Transverse colon (tissue), 4 donors: ENCODE results near the gene TAF5L.
"Not testable (repeated sequence)": the region's sequence is repeated elsewhere in the genome, so short reads cannot be mapped to it uniquely, and the experiment has no call there.

Experiments used
- EP300 ChIP-seq: sonication (generic); formaldehyde crosslinking; IDR thresholded peaks from one replicate; pipeline ENCODE4 v1.6.1; 2017; ENCODE audit warnings: antibody characterized with exemption, low read depth
- POLR2A ChIP-seq: fragments of 450-650 bp; IDR thresholded peaks from one replicate; pipeline ENCODE4 v1.6.1; 2016; ENCODE audit warnings: antibody characterized with exemption, mild to moderate bottlenecking, moderate library complexity
- POLR2AphosphoS5 ChIP-seq, 3 donors: sonication (generic); formaldehyde crosslinking; IDR thresholded peaks; one replicate each; pipeline ENCODE4 v1.6.1; 2016; ENCODE audit warnings: antibody characterized with exemption in 3 of 3
- TF ChIP-seq, protein P1 (sequence below), 5 experiments: fragments of 200-600 bp in 3 of 5; fragments of 450-650 bp in 2 of 5; sonication (generic) in 3 of 5; IDR thresholded peaks; 1 replicate in 2 of 5; 2 replicates in 3 of 5; pipeline ENCODE4 v1.5.1; 2016 to 2017; ENCODE audit warnings: antibody characterized with exemption in 5 of 5, inconsistent platforms in 3 of 5, mild to moderate bottlenecking in 2 of 5, moderate library complexity in 1 of 5

DNA sequence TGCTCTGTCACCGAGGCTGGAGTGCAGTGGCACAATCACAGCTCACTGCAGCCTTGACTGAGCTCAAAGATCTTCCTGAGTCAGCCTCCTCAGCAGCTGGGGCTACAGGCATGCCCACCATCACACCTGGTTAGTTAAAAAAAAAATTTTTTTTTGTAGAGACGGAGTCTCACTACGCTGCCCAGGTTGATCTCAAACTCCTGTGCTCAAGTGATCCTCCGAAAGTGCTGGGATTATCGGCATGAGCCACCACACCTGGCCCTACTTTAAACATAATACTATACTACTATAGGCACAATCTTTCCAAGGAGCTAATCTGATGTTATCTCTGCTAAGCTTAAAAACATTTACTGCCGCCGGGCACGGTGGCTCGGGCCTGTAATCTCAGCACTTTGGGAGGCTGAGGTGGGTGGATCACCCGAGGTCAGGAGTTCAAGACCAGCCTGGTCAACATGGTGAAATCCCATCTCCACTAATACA is 3.2 kb downstream of the TAF5L start:
- TF ChIP-seq, protein P1, sequence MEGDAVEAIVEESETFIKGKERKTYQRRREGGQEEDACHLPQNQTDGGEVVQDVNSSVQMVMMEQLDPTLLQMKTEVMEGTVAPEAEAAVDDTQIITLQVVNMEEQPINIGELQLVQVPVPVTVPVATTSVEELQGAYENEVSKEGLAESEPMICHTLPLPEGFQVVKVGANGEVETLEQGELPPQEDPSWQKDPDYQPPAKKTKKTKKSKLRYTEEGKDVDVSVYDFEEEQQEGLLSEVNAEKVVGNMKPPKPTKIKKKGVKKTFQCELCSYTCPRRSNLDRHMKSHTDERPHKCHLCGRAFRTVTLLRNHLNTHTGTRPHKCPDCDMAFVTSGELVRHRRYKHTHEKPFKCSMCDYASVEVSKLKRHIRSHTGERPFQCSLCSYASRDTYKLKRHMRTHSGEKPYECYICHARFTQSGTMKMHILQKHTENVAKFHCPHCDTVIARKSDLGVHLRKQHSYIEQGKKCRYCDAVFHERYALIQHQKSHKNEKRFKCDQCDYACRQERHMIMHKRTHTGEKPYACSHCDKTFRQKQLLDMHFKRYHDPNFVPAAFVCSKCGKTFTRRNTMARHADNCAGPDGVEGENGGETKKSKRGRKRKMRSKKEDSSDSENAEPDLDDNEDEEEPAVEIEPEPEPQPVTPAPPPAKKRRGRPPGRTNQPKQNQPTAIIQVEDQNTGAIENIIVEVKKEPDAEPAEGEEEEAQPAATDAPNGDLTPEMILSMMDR (IDR thresholded peaks at IDR 0.05), result not testable (repeated sequence)
- TF ChIP-seq POLR2A; POLR2AphosphoS5 (IDR thresholded peaks at IDR 0.05); EP300: not testable (repeated sequence)
